Natural killer cell treated with Interleukin-12 subunit alpha and Interleukin-12 subunit beta and Interleukin-15 and Interleukin-18, amount 100 ng/mL, for 72 hours (primary cell): ENCODE results near the gene TMEM125. TPM values are rescaled to one million over a fixed set of nuclear protein-coding genes. Genes with fewer than 3 reads are reported as not detected.

Experiments
- ATAC-seq, 2 donors: fragments of 150-1000 bp; cut with Tn5 transposase in 1 of 2; sonication (Bioruptor Pico), chemical (Tn5 transposase) in 1 of 2; 2 replicates each; pipeline ENCODE4 v1.10.0; 2021
- DNase-seq: peaks from one replicate; pipeline ENCODE4 v3.0.0; 2022; ENCODE audit warnings: low spot score
- H3K27ac Mint-ChIP-seq, 2 donors: 1 replicate in 1 of 2; 2 replicates in 1 of 2; pipeline ENCODE4 v1.8.0; 2022; ENCODE audit warnings: mixed read lengths in 2 of 2, mild to moderate bottlenecking in 1 of 2, moderate library complexity in 1 of 2
- H3K27me3 Mint-ChIP-seq, 2 donors: 1 replicate in 1 of 2; 2 replicates in 1 of 2; pipeline ENCODE4 v1.8.0; 2022; ENCODE audit warnings: mixed read lengths in 2 of 2
- H3K36me3 Mint-ChIP-seq: one replicate; pipeline ENCODE4 v1.8.0; 2022; ENCODE audit warnings: mixed read lengths
- H3K4me1 Mint-ChIP-seq, 2 donors: 1 replicate in 1 of 2; 2 replicates in 1 of 2; pipeline ENCODE4 v1.8.0; 2022; ENCODE audit warnings: low read depth in 2 of 2, mixed read lengths in 2 of 2, mild to moderate bottlenecking in 1 of 2
- H3K4me3 Mint-ChIP-seq: one replicate; pipeline ENCODE4 v1.8.0; 2022; ENCODE audit warnings: mixed read lengths
- H3K9me3 Mint-ChIP-seq: 2 replicates; pipeline ENCODE4 v1.8.0; 2022; ENCODE audit warnings: mixed read lengths
- total RNA-seq, 2 donors: library from RNA; stranded (reverse); gene quantifications; one replicate each; pipeline ENCODE4 v1.2.3, GENCODE V29; 2022

TMEM125 gene
- not detected for total RNA-seq

DNA sequence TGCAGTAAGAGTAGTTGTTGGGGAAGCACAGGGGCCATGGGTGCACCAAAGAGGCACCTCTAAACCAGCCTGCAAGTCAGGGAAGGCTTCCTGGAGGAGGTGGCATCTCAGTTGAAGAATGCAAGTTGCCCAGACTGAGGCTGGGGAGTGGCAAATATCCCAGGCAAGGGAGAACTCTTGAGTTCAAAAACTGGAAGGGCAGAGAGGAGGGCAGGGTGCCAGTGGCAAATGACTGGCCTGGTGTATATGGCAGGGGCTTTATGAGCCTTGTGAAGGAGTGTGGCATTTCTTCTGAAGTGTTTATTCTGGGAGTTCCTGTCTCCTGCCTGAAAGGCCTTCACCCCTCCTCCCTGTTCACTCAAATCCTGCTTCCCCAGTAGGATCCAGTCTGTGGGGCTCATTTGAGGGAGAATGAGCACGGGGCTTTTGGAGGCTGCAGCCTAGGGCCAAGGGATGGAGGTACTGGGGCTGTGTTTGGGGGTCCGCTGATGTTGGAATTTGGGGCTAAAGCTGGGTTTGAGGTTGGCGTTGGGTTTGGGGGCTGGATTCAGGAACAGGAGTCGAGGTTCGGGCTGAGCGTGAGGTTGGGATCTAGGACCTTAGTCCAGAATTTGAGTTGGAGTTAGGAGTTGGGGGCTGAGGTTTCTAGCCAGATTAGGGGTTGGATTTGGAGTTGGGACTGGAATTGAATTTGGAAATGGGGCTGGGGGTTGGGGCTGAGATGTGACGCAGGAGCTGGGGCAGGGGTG is at the start of gene TMEM125:
TMEM125 (plus strand) TSS at position 357 of the 749 bp plus-strand sequence. CDS start 2,740 bp downstream, outside the sequence.
- H3K9me3 Mint-ChIP-seq, result peaks cover 3% of the 10 kb centered on the region
- no peaks in the 10 kb centered on the region for H3K36me3 Mint-ChIP-seq
- no peak within 1 kb of the TSS for H3K27ac Mint-ChIP-seq
- DNase-seq (no peak), ATAC-seq (no peak)
- peak within 1 kb of the TSS; percentile 60 for H3K4me3 Mint-ChIP-seq
- peaks cover 10 to 11% of the 10 kb centered on the region in 2 donors for H3K27me3 Mint-ChIP-seq
- H3K4me1 Mint-ChIP-seq, result peaks cover 24 to 26% of the 10 kb centered on the region in 2 donors

DNA sequence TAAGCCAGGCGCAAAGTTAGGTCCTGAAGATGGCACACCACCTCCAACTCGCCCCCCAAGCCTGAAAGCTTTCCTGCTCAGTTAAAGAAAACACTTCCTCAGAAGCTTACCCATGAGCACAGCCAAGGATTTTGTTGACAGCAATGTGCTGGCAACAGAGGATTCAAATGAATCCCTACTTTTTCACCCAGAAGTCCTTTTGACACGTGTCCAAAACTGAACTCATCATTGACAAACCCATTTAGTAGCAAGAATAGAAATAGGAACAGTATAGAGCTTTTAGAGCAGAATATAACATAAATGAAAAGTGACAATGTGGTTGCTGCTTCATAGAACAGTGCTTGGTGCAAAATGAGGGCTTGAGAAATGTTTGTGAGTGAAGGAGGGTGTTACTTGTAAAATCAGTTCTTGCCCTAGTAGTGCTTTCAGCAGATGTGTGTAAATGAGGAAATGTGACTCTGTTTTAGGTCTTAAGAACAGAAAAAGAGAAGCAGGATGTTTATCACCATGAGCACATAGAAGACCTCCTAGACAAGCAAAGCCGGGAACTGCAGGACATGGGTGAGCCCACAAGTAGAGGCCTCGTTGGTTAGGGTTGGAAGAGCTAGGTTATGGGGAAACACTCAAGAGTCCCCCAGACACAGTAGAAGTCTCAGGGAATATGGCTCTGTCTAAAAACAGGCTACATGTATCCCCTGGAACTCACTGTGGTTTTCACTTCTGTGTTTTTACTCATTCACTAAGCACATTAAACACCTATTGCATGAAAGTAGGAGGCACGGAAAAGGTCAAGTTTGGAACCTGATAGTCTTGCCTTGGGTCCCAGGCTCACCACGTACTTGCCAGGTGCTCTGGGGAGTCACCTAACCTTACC is 48.6 kb upstream of the TMEM125 start:
- no peak overlapping the region for H3K27ac Mint-ChIP-seq
- no peaks in the 10 kb centered on the region for H3K9me3 Mint-ChIP-seq
- peaks cover 13 to 21% of the 10 kb centered on the region in 2 donors for H3K27me3 Mint-ChIP-seq
- no peaks in the 10 kb centered on the region for H3K4me1 Mint-ChIP-seq
- no peak for DNase-seq
- no peak overlapping the region for H3K4me3 Mint-ChIP-seq
- no peaks in the 10 kb centered on the region for H3K36me3 Mint-ChIP-seq
- no peak for ATAC-seq

GRCh38 chr1:43221797-43222196 is 48.0 kb upstream of the TMEM125 start:
- no peak for ATAC-seq
- Mint-ChIP-seq H3K4me3 (no peak overlapping the region), H3K27ac (no peak overlapping the region), H3K4me1 (no peaks in the 10 kb centered on the region), H3K36me3 (no peaks in the 10 kb centered on the region), H3K9me3 (no peaks in the 10 kb centered on the region), H3K27me3 (peaks cover 9 to 17% of the 10 kb centered on the region in 2 donors)
- DNase-seq, result no peak

DNA sequence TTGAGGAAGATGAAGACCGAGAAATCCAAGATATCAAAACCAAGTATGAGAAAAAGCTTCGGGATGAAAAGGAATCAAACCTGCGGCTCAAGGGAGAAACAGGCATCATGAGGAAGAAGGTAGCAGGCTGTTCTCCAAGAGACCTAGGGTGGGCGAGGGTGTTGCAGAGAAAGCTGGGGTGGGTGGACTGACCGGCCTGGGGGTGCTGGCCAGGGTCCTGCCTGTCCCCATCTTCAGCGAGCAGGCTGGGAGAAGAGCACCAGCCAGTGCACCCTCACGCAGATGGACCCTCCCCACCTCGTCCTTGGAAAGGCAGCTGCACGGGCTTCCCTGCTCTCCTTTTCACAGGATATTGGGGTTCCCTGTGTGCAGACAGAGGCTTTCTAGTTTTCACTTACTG is 46.9 kb upstream of the TMEM125 start:
- Mint-ChIP-seq H3K4me1 (no peaks in the 10 kb centered on the region), H3K4me3 (no peak overlapping the region), H3K36me3 (no peaks in the 10 kb centered on the region), H3K9me3 (no peaks in the 10 kb centered on the region), H3K27ac (no peak overlapping the region), H3K27me3 (peaks cover 6 to 15% of the 10 kb centered on the region in 2 donors)
- DNase-seq (no peak), ATAC-seq (no peak)

DNA sequence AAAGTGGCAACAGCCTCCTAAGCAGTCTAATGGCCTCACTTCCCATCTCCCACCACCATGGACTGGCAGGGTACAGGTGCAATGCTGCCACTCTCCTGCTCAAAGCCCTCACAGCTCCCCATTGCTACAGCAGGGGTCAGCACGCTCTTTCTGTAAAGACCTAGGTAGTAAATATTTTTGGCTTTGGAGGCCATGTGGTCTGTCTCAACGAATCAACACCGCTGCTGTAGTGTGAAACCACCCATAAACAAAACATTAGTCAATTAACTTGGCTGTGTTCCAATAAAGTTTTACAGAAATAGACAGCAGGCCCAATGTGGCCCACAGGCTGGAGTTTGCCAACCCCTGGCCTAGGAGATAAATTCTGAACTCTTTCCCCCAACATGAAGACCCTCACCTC is 44.6 kb upstream of the TMEM125 start:
- Mint-ChIP-seq H3K9me3 (no peaks in the 10 kb centered on the region), H3K4me1 (no peaks in the 10 kb centered on the region), H3K4me3 (no peak overlapping the region), H3K27me3 (peaks cover 5 to 6% of the 10 kb centered on the region in 2 donors), H3K36me3 (no peaks in the 10 kb centered on the region), H3K27ac (no peak overlapping the region)
- DNase-seq (no peak), ATAC-seq (no peak)

- ATAC-seq, result peak; percentile 78 to 82
- Mint-ChIP-seq H3K27me3 (peaks cover 4 to 6% of the 10 kb centered on the region in 2 donors), H3K27ac (no peak overlapping the region)
These were observed 42.5 kb upstream of the TMEM125 start for GRCh38 chr1:43227143-43227764.

DNA sequence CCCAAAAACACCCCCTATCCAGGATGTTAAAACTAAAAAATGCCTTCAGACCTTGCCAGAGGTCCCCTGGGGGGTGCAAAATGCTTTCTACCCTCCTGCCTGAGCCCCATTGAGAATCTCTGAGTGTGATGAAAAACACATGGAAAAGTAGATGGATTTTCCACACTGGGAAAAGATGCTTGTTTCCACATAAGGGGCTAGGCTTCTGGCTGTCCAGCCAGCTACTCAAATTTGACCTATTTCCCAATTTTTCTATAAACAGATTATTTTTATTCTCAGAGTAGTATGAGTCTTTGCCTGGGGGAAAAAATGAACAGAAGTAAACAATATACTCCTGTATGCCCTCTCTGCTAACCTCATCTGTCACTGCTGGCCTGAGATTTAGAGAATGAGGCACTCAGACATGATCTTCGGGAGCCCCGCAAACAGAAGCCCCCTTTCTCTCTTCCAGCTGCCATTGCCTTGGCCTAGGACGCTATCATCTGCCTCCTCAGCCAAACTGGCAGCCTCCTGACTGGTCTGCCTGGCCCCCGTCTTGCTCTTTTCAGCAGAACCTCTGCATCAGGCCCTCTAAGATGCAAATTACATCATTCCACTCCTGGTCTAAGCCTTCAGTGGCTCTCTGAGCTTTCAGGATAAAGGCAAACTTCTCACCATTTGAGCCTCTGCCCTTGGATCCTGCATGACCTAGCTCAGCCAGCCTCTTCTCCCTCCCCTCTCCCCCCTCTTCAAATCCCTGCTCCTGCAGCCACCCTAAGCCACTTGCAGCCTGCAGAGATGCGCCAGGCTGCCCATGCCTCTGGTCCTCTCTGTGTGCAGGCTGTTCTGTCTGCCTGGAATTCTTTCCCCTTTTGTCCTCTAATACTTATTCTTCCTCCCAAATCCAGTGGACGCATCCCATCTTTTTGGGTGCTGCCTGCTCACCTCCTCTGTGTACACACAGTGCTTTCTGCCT is 39.7 kb upstream of the TMEM125 start:
- H3K27ac Mint-ChIP-seq, result no peak overlapping the region
- no peaks in the 10 kb centered on the region for H3K9me3 Mint-ChIP-seq
- ATAC-seq (no peak), DNase-seq (no peak)
- no peaks in the 10 kb centered on the region for H3K36me3 Mint-ChIP-seq
- H3K27me3 Mint-ChIP-seq, result peaks cover 2 to 6% of the 10 kb centered on the region in 2 donors
- H3K4me1 Mint-ChIP-seq, result no peaks in the 10 kb centered on the region
- no peak overlapping the region for H3K4me3 Mint-ChIP-seq

More at GRCh38 chr1:43227143-43227764, 42.5 kb upstream of the TMEM125 start:
- H3K9me3 Mint-ChIP-seq, result no peaks in the 10 kb centered on the region
- no peaks in the 10 kb centered on the region for H3K36me3 Mint-ChIP-seq
- no peaks in the 10 kb centered on the region for H3K4me1 Mint-ChIP-seq
- peak; percentile 82 for DNase-seq
- H3K4me3 Mint-ChIP-seq, result no peak overlapping the region

- no peaks in the 10 kb centered on the region for H3K9me3 Mint-ChIP-seq
- no peak overlapping the region for H3K4me3 Mint-ChIP-seq
- H3K36me3 Mint-ChIP-seq, result no peaks in the 10 kb centered on the region
- DNase-seq (no peak), ATAC-seq (no peak)
- H3K27me3 Mint-ChIP-seq, result peaks cover 2 to 6% of the 10 kb centered on the region in 2 donors
- no peaks in the 10 kb centered on the region for H3K4me1 Mint-ChIP-seq
- no peak overlapping the region for H3K27ac Mint-ChIP-seq
These were observed 37.7 kb upstream of the TMEM125 start for GRCh38 chr1:43232074-43232473.

DNA sequence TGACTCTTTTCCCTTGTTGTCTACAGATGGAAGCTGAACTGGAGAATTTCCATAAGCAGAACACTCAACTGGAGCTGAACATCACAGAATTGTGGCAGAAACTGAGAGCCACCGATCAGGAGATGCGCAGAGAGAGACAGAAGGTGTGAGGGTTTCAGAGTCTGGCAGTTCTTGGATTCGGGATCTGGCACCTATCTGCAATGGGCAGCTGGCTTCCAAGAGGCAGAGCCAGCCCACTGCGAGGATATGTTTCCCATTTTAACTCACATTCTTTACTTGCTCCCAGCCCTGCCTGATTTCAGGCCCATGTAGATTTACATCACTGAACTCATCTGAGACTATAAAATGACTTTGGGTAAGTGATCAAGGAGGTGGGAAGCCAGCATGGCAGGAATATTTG is 37.3 kb upstream of the TMEM125 start:
- Mint-ChIP-seq H3K36me3 (no peaks in the 10 kb centered on the region), H3K27me3 (peaks cover 2 to 6% of the 10 kb centered on the region in 2 donors), H3K4me1 (no peaks in the 10 kb centered on the region), H3K27ac (no peak overlapping the region), H3K9me3 (no peaks in the 10 kb centered on the region), H3K4me3 (no peak overlapping the region)
- no peak for ATAC-seq
- DNase-seq, result no peak

GRCh38 chr1:43233631-43234030 is 36.2 kb upstream of the TMEM125 start:
- H3K27ac Mint-ChIP-seq, result no peak overlapping the region
- H3K4me3 Mint-ChIP-seq, result no peak overlapping the region
- H3K9me3 Mint-ChIP-seq, result no peaks in the 10 kb centered on the region
- H3K4me1 Mint-ChIP-seq, result no peaks in the 10 kb centered on the region
- H3K27me3 Mint-ChIP-seq, result peaks cover 0 to 6% of the 10 kb centered on the region in 2 donors
- ATAC-seq (no peak), DNase-seq (no peak)
- H3K36me3 Mint-ChIP-seq, result no peaks in the 10 kb centered on the region

GRCh38 chr1:43234267-43234666 is 35.5 kb upstream of the TMEM125 start:
- ATAC-seq (peak in 1 of 2 donors; percentile 46), DNase-seq (no peak)
- no peaks in the 10 kb centered on the region for H3K36me3 Mint-ChIP-seq
- H3K4me1 Mint-ChIP-seq, result no peaks in the 10 kb centered on the region
- no peak overlapping the region for H3K4me3 Mint-ChIP-seq
- peaks cover 0 to 6% of the 10 kb centered on the region in 2 donors for H3K27me3 Mint-ChIP-seq
- H3K27ac Mint-ChIP-seq, result no peak overlapping the region
- no peaks in the 10 kb centered on the region for H3K9me3 Mint-ChIP-seq

- H3K36me3 Mint-ChIP-seq, result no peaks in the 10 kb centered on the region
- H3K9me3 Mint-ChIP-seq, result no peaks in the 10 kb centered on the region
- peaks cover 0 to 6% of the 10 kb centered on the region in 2 donors for H3K27me3 Mint-ChIP-seq
- H3K27ac Mint-ChIP-seq, result no peak overlapping the region
- H3K4me1 Mint-ChIP-seq, result no peaks in the 10 kb centered on the region
- DNase-seq (no peak), ATAC-seq (no peak)
- H3K4me3 Mint-ChIP-seq, result no peak overlapping the region
These were observed 34.7 kb upstream of the TMEM125 start for GRCh38 chr1:43235040-43235439.
